Psoas muscle (tissue), 8 donors: ENCODE results near the gene PRRT1. TPM values are rescaled to one million over a fixed set of nuclear protein-coding genes. Genes with fewer than 3 reads are reported as not detected.

ENCODE experiments used
- ATAC-seq, 4 donors: fragments of 200-7000 bp; cut with Tn5 transposase; one replicate each; pipeline ENCODE4 v1.9.1; 2020; ENCODE audit warnings: moderate library complexity in 3 of 4, mild to moderate bottlenecking in 2 of 4
- DNase-seq, 2 donors: peaks; one replicate each; pipeline ENCODE4 v3.0.0-alpha.2; 2020
- H3K27ac ChIP-seq: fragments of 200-600 bp; one replicate; pipeline ENCODE4 v1.8.0; 2022
- H3K27me3 ChIP-seq, 3 donors: fragments of 200-600 bp in 1 of 3; one replicate each; pipeline versions ENCODE4 v1.6.1 to v1.8.0; 2013 to 2022; ENCODE audit warnings: low read length in 2 of 3, mild to moderate bottlenecking in 2 of 3, moderate library complexity in 1 of 3; ENCODE audit not compliant: insufficient read depth in 3 of 3
- H3K36me3 ChIP-seq, 2 donors: fragments of 200-600 bp in 1 of 2; one replicate each; pipeline versions ENCODE4 v1.6.1 to v1.8.0; 2013 to 2022; ENCODE audit warnings: low read depth in 1 of 2, mild to moderate bottlenecking in 1 of 2, moderate library complexity in 1 of 2; ENCODE audit not compliant: insufficient read depth in 1 of 2
- H3K4me1 ChIP-seq: fragments of 200-600 bp; one replicate; pipeline ENCODE4 v1.8.0; 2022
- H3K4me3 ChIP-seq: fragments of 200-600 bp; one replicate; pipeline ENCODE4 v1.8.0; 2022; ENCODE audit warnings: mild to moderate bottlenecking
- H3K9me3 ChIP-seq: fragments of 200-600 bp; one replicate; pipeline ENCODE4 v1.8.0; 2022
- WGBS, 3 donors: extraction: QIAGEN DNeasy Blood & Tissue Kit; methylation state at CpG; one replicate each; pipeline versions ENCODE4 v1.1.6 to v1.1.7; 2013; 5-methylcytosine and 5-hydroxymethylcytosine counted together
- intact Hi-C, 2 donors: fragments of 100-400 bp; cut with DNase I; formaldehyde crosslinking; loops; one replicate each; pipeline versions ENCODE4 v1.11.0 to v1.14.2; 2022
- polyA plus RNA-seq, 3 donors: library from polyadenylated mRNA; stranded (reverse); fragments of 200-250 nt; gene quantifications; one replicate each; pipeline ENCODE4 v1.2.3, GENCODE V29; 2013
- total RNA-seq, 4 donors: library from RNA; stranded (reverse); fragmentation: NEBNext Ultra II Directional in 2 of 4; extraction: Animal tissue kit (Norgen Biotek cat#: 25700) in 2 of 4; gene quantifications; one replicate each; pipeline versions ENCODE4 v1.2.1 to v1.2.4, GENCODE V29; 2021 to 2023
- TF ChIP-seq, protein P1 (sequence below): fragments of 200-600 bp; IDR thresholded peaks from one replicate; pipeline ENCODE4 v1.8.0; 2022; ENCODE audit warnings: antibody characterized with exemption
- donor health status: healthy with polysubstance abuse.
- donor health status: DM: no; HTN: no; CAD: no; lungs with moderate emphysema.
- donor health status: Bipolar disorder and iron deficiency.
- donor health status: healthy.
- donor health status: DM: yes; HTN: yes; CAD: no.
- donor health status: DM: no; HTN: no; CAD: no.
- donor health status: DM: no; HTN: no; CAD: no.
- donor health status: DM: yes; HTN: yes; CAD: no.

The PRRT1 gene
- total and polyA plus RNA-seq, 7 donors = 0.08 to 0.51 (median 0.22) TPM

DNA sequence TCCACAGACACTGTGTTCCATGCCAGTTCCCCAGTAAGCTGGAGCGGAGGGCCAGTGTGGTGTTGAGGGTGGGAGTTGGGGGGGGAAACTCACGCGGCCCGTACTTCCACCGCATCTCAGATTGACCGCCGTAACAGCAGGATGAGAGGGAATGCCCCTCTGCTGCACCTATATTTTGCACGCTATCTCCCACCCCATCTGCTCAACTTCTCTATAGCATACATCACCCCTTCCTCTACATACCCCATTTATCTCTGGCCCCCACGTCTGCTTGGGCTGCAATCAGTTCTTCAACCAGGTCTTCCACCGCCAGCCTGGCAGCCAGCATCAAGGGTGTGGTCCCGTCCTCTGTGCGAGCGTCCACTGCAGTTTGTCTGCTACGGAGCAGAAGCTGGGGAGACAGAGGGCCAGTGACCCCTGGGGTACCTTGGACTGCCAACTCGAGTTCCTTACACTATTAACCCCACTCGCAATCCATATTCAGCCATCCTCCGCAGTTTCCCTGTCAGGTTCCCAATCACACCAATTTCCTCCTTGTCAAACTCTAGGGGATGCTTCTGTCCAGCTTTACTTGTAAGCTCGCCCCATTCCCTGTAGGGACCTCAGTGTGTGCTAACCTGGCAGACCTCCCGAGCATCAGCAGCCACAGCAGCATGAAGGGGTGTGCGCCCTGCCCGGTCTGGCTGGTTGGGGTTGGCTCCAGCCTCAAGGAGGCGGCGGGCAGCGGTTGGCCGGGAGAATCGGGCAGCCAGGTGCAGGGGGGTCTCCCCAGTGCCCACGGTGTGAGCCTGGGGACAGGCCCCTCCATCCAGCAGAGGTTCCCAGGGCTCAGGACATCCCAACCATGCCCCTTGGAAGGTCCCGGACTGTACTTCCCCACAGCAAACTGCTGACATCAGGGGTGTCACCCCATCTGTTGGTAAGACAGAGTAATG lies 45.2 kb upstream of the PRRT1 start:
- peaks cover 18% of the 10 kb centered on the region for H3K4me1 ChIP-seq
- H3K36me3 ChIP-seq = no peaks in the 10 kb centered on the region
- 11 to 14% (median 14%) methylated on average over 27 to 28 of the region's 28 CpGs for WGBS, 3 donors
- H3K27ac ChIP-seq = peak overlapping the region; percentile 99
- H3K9me3 ChIP-seq = no peaks in the 10 kb centered on the region
- intact Hi-C loops = loop anchor here (5.0 to 10.0 kb wide), 2 partner anchors 80 to 998 kb away; partner anchors contain the start of gene COL11A2 (in 1 of the 2)
- H3K4me3 ChIP-seq = peak overlapping the region; percentile 88
- H3K27me3 ChIP-seq = no peaks in the 10 kb centered on the region
- ATAC-seq (no peak), DNase-seq (peak in 1 of 2 donors; percentile 75)
- TF ChIP-seq, protein P1, sequence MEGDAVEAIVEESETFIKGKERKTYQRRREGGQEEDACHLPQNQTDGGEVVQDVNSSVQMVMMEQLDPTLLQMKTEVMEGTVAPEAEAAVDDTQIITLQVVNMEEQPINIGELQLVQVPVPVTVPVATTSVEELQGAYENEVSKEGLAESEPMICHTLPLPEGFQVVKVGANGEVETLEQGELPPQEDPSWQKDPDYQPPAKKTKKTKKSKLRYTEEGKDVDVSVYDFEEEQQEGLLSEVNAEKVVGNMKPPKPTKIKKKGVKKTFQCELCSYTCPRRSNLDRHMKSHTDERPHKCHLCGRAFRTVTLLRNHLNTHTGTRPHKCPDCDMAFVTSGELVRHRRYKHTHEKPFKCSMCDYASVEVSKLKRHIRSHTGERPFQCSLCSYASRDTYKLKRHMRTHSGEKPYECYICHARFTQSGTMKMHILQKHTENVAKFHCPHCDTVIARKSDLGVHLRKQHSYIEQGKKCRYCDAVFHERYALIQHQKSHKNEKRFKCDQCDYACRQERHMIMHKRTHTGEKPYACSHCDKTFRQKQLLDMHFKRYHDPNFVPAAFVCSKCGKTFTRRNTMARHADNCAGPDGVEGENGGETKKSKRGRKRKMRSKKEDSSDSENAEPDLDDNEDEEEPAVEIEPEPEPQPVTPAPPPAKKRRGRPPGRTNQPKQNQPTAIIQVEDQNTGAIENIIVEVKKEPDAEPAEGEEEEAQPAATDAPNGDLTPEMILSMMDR = no peak

DNA sequence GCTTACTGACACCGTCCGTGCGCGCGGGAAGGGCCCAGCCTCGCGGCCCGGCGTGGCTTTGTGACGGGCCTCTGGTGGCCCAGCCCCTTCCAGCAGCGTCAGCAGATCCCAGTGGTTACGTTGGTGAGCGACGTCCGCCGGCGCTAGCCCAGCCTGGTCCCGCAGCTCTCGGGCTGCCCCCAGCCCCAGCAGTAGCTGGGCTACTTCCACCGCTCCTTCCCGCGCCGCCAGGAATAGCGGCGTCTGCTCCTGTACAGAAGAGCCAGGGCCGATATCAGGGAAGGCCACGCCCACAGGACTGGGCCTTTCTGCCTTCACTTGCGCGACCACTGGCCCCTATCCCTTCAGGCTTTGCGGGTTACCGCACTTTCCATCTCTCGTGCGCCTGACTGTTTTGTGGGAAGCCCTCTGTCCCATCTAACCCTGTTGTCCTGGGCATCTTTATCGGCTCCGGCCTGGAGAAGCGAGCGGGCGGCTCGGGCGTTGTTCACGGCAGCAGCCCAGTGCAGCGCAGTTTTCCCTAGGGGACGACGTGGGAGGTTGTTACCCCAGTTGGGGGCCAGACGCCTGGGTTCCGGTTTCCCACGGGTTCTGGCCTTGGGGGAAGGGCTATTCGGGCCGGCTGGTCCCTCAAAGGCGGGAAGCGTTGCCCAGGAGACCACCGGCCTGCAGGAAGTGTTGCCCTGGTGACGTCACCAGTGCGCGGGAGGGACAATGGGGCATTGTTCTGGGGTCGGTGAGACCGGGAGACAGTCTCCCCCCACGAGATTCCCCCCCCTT lies 44.4 kb upstream of the PRRT1 start:
- Histone ChIP-seq H3K4me3 (peak overlapping the region; percentile 88), H3K4me1 (peaks cover 18% of the 10 kb centered on the region), H3K36me3 (no peaks in the 10 kb centered on the region), H3K27ac (peak overlapping the region; percentile 99), H3K27me3 (no peaks in the 10 kb centered on the region), H3K9me3 (no peaks in the 10 kb centered on the region)
- DNase-seq = peak; percentile 90 to 94
- peak; percentile 18 to 91 (median 22) for ATAC-seq
- TF ChIP-seq, protein P1 = no peak
- intact Hi-C loops = loop anchor here (1.0 to 10.0 kb wide), 3 partner anchors 78 to 999 kb away; partner anchors contain the start of gene COL11A2 (in 1 of the 2)
- WGBS, 3 donors = 0 to 1% (median 0%) methylated on average over 53 to 58 of the region's 58 CpGs

DNA sequence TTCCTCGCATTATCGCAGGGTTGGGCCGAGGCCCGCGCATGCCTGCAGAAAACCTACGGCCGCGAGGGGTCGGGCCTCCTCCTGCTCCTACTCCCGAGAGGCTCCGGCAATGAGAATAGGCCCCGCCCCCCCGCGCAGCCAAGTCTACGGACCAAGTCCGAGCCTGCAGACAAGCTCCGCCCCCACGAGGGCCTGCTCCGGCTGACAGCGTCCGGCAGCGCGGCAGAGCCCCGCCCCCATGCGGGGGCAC lies 43.8 kb upstream of the PRRT1 start:
- TF ChIP-seq, protein P1 = peak; percentile 48
- H3K36me3 ChIP-seq = no peaks in the 10 kb centered on the region
- peaks cover 24% of the 10 kb centered on the region for H3K4me1 ChIP-seq
- ATAC-seq (peak; percentile 88 to 93 (median 92)), DNase-seq (peak; percentile 100)
- H3K9me3 ChIP-seq = no peaks in the 10 kb centered on the region
- peak overlapping the region; percentile 99 for H3K27ac ChIP-seq
- no peaks in the 10 kb centered on the region for H3K27me3 ChIP-seq
- H3K4me3 ChIP-seq = peak overlapping the region; percentile 88
- 0 to 1% (median 1%) methylated on average over 22 to 25 of the region's 25 CpGs for WGBS, 3 donors
- intact Hi-C loops = loop anchor here (1.0 to 10.0 kb wide), 3 partner anchors 77 to 999 kb away; partner anchors contain the start of gene COL11A2 (in 1 of the 2)

DNA sequence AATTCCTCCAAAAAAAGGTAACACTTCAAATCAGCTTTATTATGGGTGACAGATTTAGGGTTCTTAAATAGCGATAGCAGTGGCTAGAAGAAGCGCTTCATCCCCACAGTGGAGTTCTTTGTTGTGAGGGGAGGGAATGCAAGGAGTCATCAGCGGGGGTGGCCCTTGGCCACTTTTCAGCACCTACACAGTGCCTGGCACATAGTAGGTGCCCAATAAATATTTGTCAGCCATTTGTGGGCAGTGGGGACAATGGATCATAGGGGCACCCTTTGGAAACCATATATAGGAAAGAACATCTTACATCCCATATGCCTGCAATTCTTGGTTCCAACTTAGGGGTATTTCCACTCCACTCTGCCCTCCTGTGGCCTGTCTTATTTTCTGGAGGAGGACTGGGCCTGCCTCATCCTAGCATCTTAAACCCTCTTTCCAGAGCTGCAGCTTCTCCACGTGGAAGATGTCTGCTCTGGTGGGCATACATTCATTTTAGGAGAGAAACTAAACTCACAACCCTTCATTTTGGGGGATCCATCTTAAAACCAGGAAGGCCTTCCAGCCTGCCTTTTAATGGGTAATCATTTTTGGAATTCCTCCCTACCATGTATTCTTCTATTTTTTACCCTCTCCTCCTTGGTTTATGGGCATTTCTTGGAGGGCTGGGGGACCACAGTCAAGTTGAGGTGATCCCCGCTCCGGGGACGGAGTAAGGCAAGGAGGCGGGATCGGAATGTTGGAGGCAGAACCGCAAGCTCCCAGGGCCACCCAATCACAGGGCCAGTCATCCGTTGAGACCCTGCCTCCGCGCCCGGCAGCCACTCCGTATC lies 43.3 kb upstream of the PRRT1 start:
- DNase-seq (no peak), ATAC-seq (peak; percentile 15 to 47 (median 29))
- TF ChIP-seq, protein P1 = peak; percentile 44
- peak overlapping the region; percentile 88 for H3K4me3 ChIP-seq
- peak overlapping the region; percentile 99 for H3K27ac ChIP-seq
- H3K36me3 ChIP-seq = no peaks in the 10 kb centered on the region
- 16 to 17% (median 17%) methylated on average over 15 of the region's 15 CpGs for WGBS, 3 donors
- peaks cover 25% of the 10 kb centered on the region for H3K4me1 ChIP-seq
- no peaks in the 10 kb centered on the region for H3K9me3 ChIP-seq
- no peaks in the 10 kb centered on the region for H3K27me3 ChIP-seq
- intact Hi-C loops = loop anchor here (1.0 to 10.0 kb wide), 3 partner anchors 77 to 1000 kb away; partner anchors contain the start of gene COL11A2 (in 1 of the 2)
